Embryonic facial prominence (tissue), 1 donor: ENCODE measurements around the gene ZMIZ1.
"Not testable (repeated sequence)": the region's sequence is repeated elsewhere in the genome, so short reads cannot be mapped to it uniquely, and the experiment has no call there.

Source experiments
- DNase-seq: peaks from one replicate; pipeline ENCODE4 v3.0.0-alpha.2; 2016; ENCODE audit errors: extremely low spot score

Gene ZMIZ1

GRCh38 chr10:79029478-79030390, 39.0 kb upstream of the ZMIZ1 start:
- DNase-seq: no peak

GRCh38 chr10:79030705-79031104, 38.1 kb upstream of the ZMIZ1 start:
- no peak for DNase-seq

GRCh38 chr10:79031723-79032122, 37.0 kb upstream of the ZMIZ1 start:
- no peak for DNase-seq

- DNase-seq: no peak
These were observed 34.4 kb upstream of the ZMIZ1 start for GRCh38 chr10:79034271-79034876.

GRCh38 chr10:79036416-79036815, 32.4 kb upstream of the ZMIZ1 start:
- not testable (repeated sequence) for DNase-seq

GRCh38 chr10:79038104-79038840, 30.5 kb upstream of the ZMIZ1 start:
- no peak for DNase-seq

- peak; percentile 12 for DNase-seq
These were observed 29.9 kb upstream of the ZMIZ1 start for GRCh38 chr10:79038841-79039201.

GRCh38 chr10:79042639-79043411, 25.9 kb upstream of the ZMIZ1 start:
- DNase-seq: no peak

GRCh38 chr10:79044036-79044632, 24.6 kb upstream of the ZMIZ1 start:
- no peak for DNase-seq

GRCh38 chr10:79044846-79045245, 23.9 kb upstream of the ZMIZ1 start:
- DNase-seq: no peak

GRCh38 chr10:79045566-79046175, 23.1 kb upstream of the ZMIZ1 start:
- no peak for DNase-seq

GRCh38 chr10:79046326-79046725, 22.4 kb upstream of the ZMIZ1 start:
- DNase-seq: no peak

- no peak for DNase-seq
These were observed 21.8 kb upstream of the ZMIZ1 start for GRCh38 chr10:79046741-79047583.

GRCh38 chr10:79047584-79047874, 21.2 kb upstream of the ZMIZ1 start:
- no peak for DNase-seq

- no peak for DNase-seq
These were observed 20.7 kb upstream of the ZMIZ1 start for GRCh38 chr10:79047875-79048638.

- no peak for DNase-seq
These were observed 19.9 kb upstream of the ZMIZ1 start for GRCh38 chr10:79048639-79049550.

- no peak for DNase-seq
These were observed 18.6 kb upstream of the ZMIZ1 start for GRCh38 chr10:79049931-79050895.
